Endothelial cell of umbilical vein (primary cell): Measurements from ENCODE around the gene MIER3. TPM values are rescaled to one million over a fixed set of nuclear protein-coding genes. Genes with fewer than 3 reads are reported as not detected.

Experiments used
- BruUV-seq: library from RNA; stranded (reverse); fragments of 400-500 nt; replicated peaks from 2 replicates; lab custom pipeline; 2021; lab: Mats Ljungman, UMichigan
- CTCF ChIA-PET: fragments of 300-600, 350-600 bp; sonication (Branson Sonifier 250); formaldehyde crosslinking; loops from one replicate; lab custom pipeline; 2021; ENCODE audit warnings: antibody characterized with exemption, inconsistent platforms; lab: Charles Lee
- POLR2A ChIA-PET: fragments of 300-600, 350-600 bp; sonication (Branson Sonifier 250); formaldehyde crosslinking; loops from one replicate; lab custom pipeline; 2021; ENCODE audit warnings: antibody characterized with exemption, inconsistent platforms; lab: Charles Lee
- DNase-seq: peaks from one replicate; pipeline ENCODE4 v3.0.0-alpha.2; 2011; ENCODE audit warnings: low read depth, low spot score
- FAIRE-seq: peaks from 2 replicates; lab custom pipeline; 2011; peaks lifted over from hg19 to GRCh38; lab: Jason Lieb, UNC
- H2AFZ ChIP-seq: 2 replicates; pipeline ENCODE4 v1.6.0; 2012; ENCODE audit warnings: low read depth, low read length, control low read depth, inconsistent platforms
- H3K27ac ChIP-seq: 2 replicates; pipeline ENCODE4 v1.5.1; 2011; ENCODE audit warnings: low read depth, mild to moderate bottlenecking, control low read depth, low read length, moderate library complexity; ENCODE audit not compliant: insufficient read depth
- H3K27me3 ChIP-seq, 2 experiments: 2 replicates each; pipeline versions ENCODE4 v1.6.0 to v1.6.1; 2011; ENCODE audit warnings: low read length in 2 of 2, mixed read lengths in 1 of 2; ENCODE audit not compliant: control insufficient read depth in 2 of 2, insufficient read depth in 2 of 2
- H3K36me3 ChIP-seq, 2 experiments: 2 replicates in 1 of 2; 3 replicates in 1 of 2; pipeline ENCODE4 v1.5.1; 2011; ENCODE audit warnings: low read length in 2 of 2, mild to moderate bottlenecking in 1 of 2, moderate library complexity in 1 of 2; ENCODE audit not compliant: control insufficient read depth in 2 of 2, insufficient read depth in 2 of 2; ENCODE audit errors: extremely low read depth in 1 of 2
- H3K4me1 ChIP-seq: 3 replicates; pipeline ENCODE4 v1.5.1; 2011; ENCODE audit warnings: mild to moderate bottlenecking, low read length; ENCODE audit not compliant: control insufficient read depth, insufficient read depth; ENCODE audit errors: extremely low read depth
- H3K4me2 ChIP-seq: 2 replicates; pipeline ENCODE4 v1.6.1; 2011; ENCODE audit warnings: low read length, control low read depth, mixed read lengths; ENCODE audit not compliant: insufficient read depth
- H3K4me3 ChIP-seq, 3 experiments: fragments of 200-600 bp in 1 of 3; sonication (generic), shearing (Covaris generic) in 1 of 3; replicated peaks in 1 of 3; 2 replicates each; pipeline ENCODE4 v1.5.1; 2011 to 2016; ENCODE audit warnings: control low read depth in 3 of 3, low read length in 3 of 3, mild to moderate bottlenecking in 2 of 3, inconsistent platforms in 1 of 3, low read depth in 1 of 3, moderate library complexity in 1 of 3; ENCODE audit not compliant: insufficient read depth in 1 of 3
- H3K79me2 ChIP-seq: 2 replicates; pipeline ENCODE4 v1.6.0; 2012; ENCODE audit warnings: low read length, inconsistent platforms; ENCODE audit not compliant: control insufficient read depth, insufficient read depth
- H3K9ac ChIP-seq: replicated peaks from 2 replicates; pipeline ENCODE3; 2011; ENCODE audit warnings: low read length, control low read depth; ENCODE audit not compliant: insufficient read depth; ENCODE audit errors: extremely low read depth
- H3K9me1 ChIP-seq: replicated peaks from 3 replicates; pipeline ENCODE4 v1.6.0; 2011; ENCODE audit warnings: mild to moderate bottlenecking, low read length; ENCODE audit not compliant: control insufficient read depth, insufficient read depth; ENCODE audit errors: extremely low read depth
- H3K9me3 ChIP-seq: replicated peaks from 2 replicates; pipeline ENCODE4 v1.5.1; 2012; ENCODE audit warnings: low read length, inconsistent platforms; ENCODE audit not compliant: control insufficient read depth, insufficient read depth
- H4K20me1 ChIP-seq: replicated peaks from 2 replicates; pipeline ENCODE3; 2011; ENCODE audit warnings: mild to moderate bottlenecking, low read length; ENCODE audit not compliant: control insufficient read depth, insufficient read depth; ENCODE audit errors: extremely low read depth
- EZH2 ChIP-seq: IDR thresholded peaks from 2 replicates; pipeline ENCODE4 v1.6.1; 2012; ENCODE audit warnings: borderline replicate concordance, low read depth, mild to moderate bottlenecking, moderate library complexity, low read length, inconsistent platforms; ENCODE audit not compliant: severe bottlenecking
- FOS ChIP-seq: IDR thresholded peaks from 2 replicates; pipeline ENCODE4 v1.6.1; 2011; ENCODE audit warnings: mild to moderate bottlenecking, low read length, moderate library complexity, borderline replicate concordance; ENCODE audit not compliant: insufficient read depth
- GATA2 ChIP-seq: IDR thresholded peaks from 2 replicates; pipeline ENCODE4 v1.7.0; 2011; ENCODE audit warnings: low read depth, mild to moderate bottlenecking, moderate library complexity, mixed read lengths, low read length; ENCODE audit not compliant: insufficient read length, insufficient read depth
- JUN ChIP-seq: IDR thresholded peaks from 2 replicates; pipeline ENCODE4 v1.6.1; 2011; ENCODE audit warnings: borderline replicate concordance, low read depth; ENCODE audit not compliant: insufficient read length, insufficient read depth
- MYC ChIP-seq: IDR thresholded peaks from one replicate; pipeline ENCODE4 v1.6.1; 2011; ENCODE audit warnings: mild to moderate bottlenecking, low read depth, low read length
- POLR2A ChIP-seq: IDR thresholded peaks from 2 replicates; pipeline ENCODE4 v1.6.1; 2012; ENCODE audit warnings: low read depth, mild to moderate bottlenecking, control low read depth, low read length
- POLR2AphosphoS5 ChIP-seq: IDR thresholded peaks from 2 replicates; pipeline ENCODE4 v1.6.1; 2012; ENCODE audit warnings: low read depth, mild to moderate bottlenecking, control low read depth, low read length, moderate library complexity; ENCODE audit not compliant: insufficient read depth
- dilution Hi-C: fragments of 300-500 bp; cut with MboI; formaldehyde crosslinking; loops from one replicate; pipeline ENCODE4 v1.15.0; 2019; ENCODE audit warnings: low sequenced_read_pairs; ENCODE audit not compliant: extremely low pct_ligation_motif_present
- intact Hi-C: fragments of 100-400 bp; cut with micrococcal nuclease; formaldehyde crosslinking; loops from one replicate; pipeline ENCODE4 v1.10.0; 2022
- polyA plus RNA-seq, 4 experiments: library from polyadenylated mRNA; depleted of rRNA in 3 of 4; stranded (reverse) in 3 of 4; unstranded in 1 of 4; fragments of >200 nt; gene quantifications; 2 replicates each; pipeline versions ENCODE4 v1.2.1 to v1.2.3, GENCODE V29; 2011 to 2012; ENCODE audit warnings: missing spikeins in 1 of 4
- total RNA-seq: library from RNA; stranded (reverse); gene quantifications from 2 replicates; pipeline ENCODE4 v1.2.3, GENCODE V29; 2021
- TF ChIP-seq, protein P1 (sequence below): IDR thresholded peaks from 2 replicates; pipeline ENCODE4 v1.6.1; 2011; ENCODE audit not compliant: insufficient read depth, insufficient read length

MIER3 gene
- total and polyA plus RNA-seq, 2 donors (not counting 3 experiments of a cell fraction or from before 2014, with no cell fraction given), result 6.6 to 20.5 TPM

GRCh38 chr5:56963246-56963645 is 11.3 kb upstream of the MIER3 start:
- Histone ChIP-seq H4K20me1 (no peaks in the 10 kb centered on the region), H3K27ac (no peak overlapping the region), H3K9ac (no peak overlapping the region), H3K79me2 (no peaks in the 10 kb centered on the region), H3K4me3 (no peak overlapping the region), H3K27me3 (peaks cover 35 to 39% of the 10 kb centered on the region in 2 experiments), H3K9me1 (no peaks in the 10 kb centered on the region), H3K4me2 (no peak overlapping the region), H3K36me3 (no peaks in the 10 kb centered on the region), H2AFZ (no peak overlapping the region), H3K4me1 (no peaks in the 10 kb centered on the region), H3K9me3 (no peaks in the 10 kb centered on the region)
- FAIRE-seq, result no peak
- TF ChIP-seq EZH2, result no peak
- dilution Hi-C loops (no loop called here), intact Hi-C loops (no loop called here)
- DNase-seq, result no peak
- POLR2A ChIA-PET, result no interaction called here
- CTCF ChIA-PET, result interaction anchor here (0.8 to 1.7 kb wide), 2 partner anchors 10 to 13 kb away, joined by 3 to 5 read pairs; no protein-coding TSS in a partner anchor
- no TSS peak for BruUV-seq

- CTCF ChIA-PET, result interaction anchor here (1.1 kb wide), 1 partner anchor 34 kb away, joined by 5 read pairs; no protein-coding TSS in a partner anchor
- H3K4me2 ChIP-seq, result no peak overlapping the region
- no peak overlapping the region for H3K4me3 ChIP-seq
- H3K9ac ChIP-seq, result no peak overlapping the region
- DNase-seq (no peak), FAIRE-seq (no peak)
- no peak overlapping the region for H3K27ac ChIP-seq
- H3K79me2 ChIP-seq, result no peaks in the 10 kb centered on the region
- no peaks in the 10 kb centered on the region for H4K20me1 ChIP-seq
- no peaks in the 10 kb centered on the region for H3K36me3 ChIP-seq
- dilution Hi-C loops (no loop called here), intact Hi-C loops (no loop called here)
- H3K9me1 ChIP-seq, result no peaks in the 10 kb centered on the region
- peaks cover 40 to 45% of the 10 kb centered on the region in 2 experiments for H3K27me3 ChIP-seq
- TF ChIP-seq, protein P1, sequence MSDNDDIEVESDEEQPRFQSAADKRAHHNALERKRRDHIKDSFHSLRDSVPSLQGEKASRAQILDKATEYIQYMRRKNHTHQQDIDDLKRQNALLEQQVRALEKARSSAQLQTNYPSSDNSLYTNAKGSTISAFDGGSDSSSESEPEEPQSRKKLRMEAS, result no peak
- no peak for TF ChIP-seq POLR2AphosphoS5
- no peak for TF ChIP-seq JUN
- TF ChIP-seq FOS, result no peak
- TF ChIP-seq GATA2, result no peak
- TF ChIP-seq EZH2, result no peak
- no peak for TF ChIP-seq MYC
- TF ChIP-seq POLR2A, result no peak
- no peaks in the 10 kb centered on the region for H3K9me3 ChIP-seq
- POLR2A ChIA-PET, result no interaction called here
- no peaks in the 10 kb centered on the region for H3K4me1 ChIP-seq
- no TSS peak for BruUV-seq
- no peak overlapping the region for H2AFZ ChIP-seq
These were observed 10.4 kb upstream of the MIER3 start for GRCh38 chr5:56962286-56962685.
